Measurements from ENCODE around the gene PAM.

PAM gene

GRCh38 chr5:102927007-102927406 is 171.9 kb downstream of the PAM start:
- no peak overlapping the region for H3K27ac ChIP-seq
- TF ChIP-seq CTCF (IDR thresholded peaks at IDR 0.05) (no peak), ZFX (IDR thresholded peaks at IDR 0.05; ENCODE audit: borderline replicate concordance) (no peak)

- TF ChIP-seq CTCF (IDR thresholded peaks at IDR 0.05): no peak
- TF ChIP-seq ZFX (IDR thresholded peaks at IDR 0.05; ENCODE audit: borderline replicate concordance): no peak
- H3K27ac ChIP-seq: no peak overlapping the region
Measured at GRCh38 chr5:102930244-102930643, 175.1 kb downstream of the PAM start.

GRCh38 chr5:102931085-102931725 is 176.1 kb downstream of the PAM start:
- H3K27ac ChIP-seq: no peak overlapping the region
- TF ChIP-seq CTCF (IDR thresholded peaks at IDR 0.05): no peak
- no peak for TF ChIP-seq ZFX (IDR thresholded peaks at IDR 0.05; ENCODE audit: borderline replicate concordance)

- TF ChIP-seq ZFX (IDR thresholded peaks at IDR 0.05; ENCODE audit: borderline replicate concordance): no peak
- no peak for TF ChIP-seq CTCF (IDR thresholded peaks at IDR 0.05)
- no peak overlapping the region for H3K27ac ChIP-seq
Measured at GRCh38 chr5:102932781-102933180, 177.7 kb downstream of the PAM start.

GRCh38 chr5:102933316-102933715 is 178.2 kb downstream of the PAM start:
- TF ChIP-seq ZFX (IDR thresholded peaks at IDR 0.05; ENCODE audit: borderline replicate concordance): no peak
- TF ChIP-seq CTCF (IDR thresholded peaks at IDR 0.05): no peak
- H3K27ac ChIP-seq: no peak overlapping the region

GRCh38 chr5:102933721-102934459 is 178.8 kb downstream of the PAM start:
- no peak for TF ChIP-seq CTCF (IDR thresholded peaks at IDR 0.05)
- no peak for TF ChIP-seq ZFX (IDR thresholded peaks at IDR 0.05; ENCODE audit: borderline replicate concordance)
- H3K27ac ChIP-seq: no peak overlapping the region

GRCh38 chr5:102937894-102938293 is 182.8 kb downstream of the PAM start:
- H3K27ac ChIP-seq: no peak overlapping the region
- TF ChIP-seq ZFX (IDR thresholded peaks at IDR 0.05; ENCODE audit: borderline replicate concordance) (no peak), CTCF (IDR thresholded peaks at IDR 0.05) (no peak)

All from 22Rv1 (cell line).